Omental fat pad (tissue), 4 donors: ENCODE results near the gene NFX1. TPM values are rescaled to one million over a fixed set of nuclear protein-coding genes. Genes with fewer than 3 reads are reported as not detected.

Experiments used
- ATAC-seq: fragments of 150-250 bp; one replicate; pipeline ENCODE4 v1.9.1; 2016; ENCODE audit warnings: mild to moderate bottlenecking, moderate library complexity; ENCODE audit not compliant: low FRiP score
- DNase-seq: peaks from one replicate; pipeline ENCODE4 v3.0.0-alpha.2; 2019; ENCODE audit warnings: low spot score
- total RNA-seq, 4 donors: library from RNA; depleted of rRNA; stranded (reverse); fragments of >200 nt; gene quantifications; one replicate each; pipeline ENCODE4 v1.1.0, GENCODE V29; 2016
- TF ChIP-seq, protein P1 (sequence below), 3 donors: fragments of 450-650 bp; IDR thresholded peaks; one replicate each; pipeline ENCODE4 v1.5.1; 2016 to 2017; ENCODE audit warnings: antibody characterized with exemption in 3 of 3, mild to moderate bottlenecking in 3 of 3, moderate library complexity in 2 of 3

NFX1 gene
- total RNA-seq, 4 donors from 2014 or later = 31.4 to 37.4 (median 34.9) TPM

DNA sequence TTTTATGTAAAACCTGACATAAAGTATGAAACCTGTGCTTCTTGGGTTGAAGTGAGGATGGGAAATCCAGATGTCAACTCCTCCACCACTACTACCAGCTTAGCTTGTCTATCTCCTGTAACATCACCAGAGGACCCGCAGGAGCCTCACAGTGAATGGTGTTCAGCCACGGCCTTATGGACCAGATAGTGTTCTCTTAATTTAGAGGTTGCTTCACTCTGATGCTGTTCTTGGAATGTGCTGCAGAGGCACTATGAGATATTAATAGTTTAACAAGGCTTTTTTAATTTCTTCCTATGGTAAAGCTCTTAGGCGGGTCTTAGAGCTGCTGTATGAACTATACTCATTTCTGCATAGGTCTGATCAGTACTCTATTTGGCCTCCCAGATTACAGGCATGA, 27.9 kb downstream of the NFX1 start:
- TF ChIP-seq, protein P1, sequence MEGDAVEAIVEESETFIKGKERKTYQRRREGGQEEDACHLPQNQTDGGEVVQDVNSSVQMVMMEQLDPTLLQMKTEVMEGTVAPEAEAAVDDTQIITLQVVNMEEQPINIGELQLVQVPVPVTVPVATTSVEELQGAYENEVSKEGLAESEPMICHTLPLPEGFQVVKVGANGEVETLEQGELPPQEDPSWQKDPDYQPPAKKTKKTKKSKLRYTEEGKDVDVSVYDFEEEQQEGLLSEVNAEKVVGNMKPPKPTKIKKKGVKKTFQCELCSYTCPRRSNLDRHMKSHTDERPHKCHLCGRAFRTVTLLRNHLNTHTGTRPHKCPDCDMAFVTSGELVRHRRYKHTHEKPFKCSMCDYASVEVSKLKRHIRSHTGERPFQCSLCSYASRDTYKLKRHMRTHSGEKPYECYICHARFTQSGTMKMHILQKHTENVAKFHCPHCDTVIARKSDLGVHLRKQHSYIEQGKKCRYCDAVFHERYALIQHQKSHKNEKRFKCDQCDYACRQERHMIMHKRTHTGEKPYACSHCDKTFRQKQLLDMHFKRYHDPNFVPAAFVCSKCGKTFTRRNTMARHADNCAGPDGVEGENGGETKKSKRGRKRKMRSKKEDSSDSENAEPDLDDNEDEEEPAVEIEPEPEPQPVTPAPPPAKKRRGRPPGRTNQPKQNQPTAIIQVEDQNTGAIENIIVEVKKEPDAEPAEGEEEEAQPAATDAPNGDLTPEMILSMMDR (IDR thresholded peaks at IDR 0.05) = no peak
- no peak for ATAC-seq
- no peak for DNase-seq

DNA sequence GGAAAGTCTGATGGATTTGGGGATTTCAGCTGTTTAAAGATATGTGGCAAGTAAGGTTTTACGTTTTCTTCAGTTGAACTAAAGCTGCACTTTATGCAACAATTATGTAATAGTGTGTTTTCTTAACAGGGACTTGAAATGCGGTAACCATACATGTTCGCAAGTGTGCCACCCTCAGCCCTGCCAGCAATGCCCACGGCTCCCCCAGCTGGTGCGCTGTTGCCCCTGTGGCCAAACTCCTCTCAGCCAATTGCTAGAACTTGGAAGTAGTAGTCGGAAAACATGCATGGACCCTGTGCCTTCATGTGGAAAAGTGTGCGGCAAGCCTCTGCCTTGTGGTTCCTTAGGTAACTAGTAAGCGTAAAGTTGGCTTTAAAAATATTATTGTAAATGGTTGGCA, 28.5 kb downstream of the NFX1 start:
- no peak for DNase-seq
- TF ChIP-seq, protein P1 (IDR thresholded peaks at IDR 0.05) = no peak
- ATAC-seq = no peak

DNA sequence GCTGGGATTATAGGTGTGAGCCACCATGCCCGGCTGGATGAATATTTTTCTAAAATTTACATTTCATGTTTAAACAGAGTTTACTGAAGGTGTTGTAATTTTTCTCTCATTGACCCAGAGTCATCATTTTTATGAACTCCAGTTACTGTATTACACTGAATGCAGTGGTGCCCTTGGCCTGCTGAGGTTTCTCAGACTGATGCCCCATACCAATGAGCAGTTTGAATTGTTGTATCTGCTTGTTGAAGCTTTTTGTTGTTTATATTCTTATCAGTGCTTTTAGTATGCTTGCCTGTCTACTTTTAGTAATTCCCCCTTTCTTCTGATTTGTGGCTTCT, 29.9 kb downstream of the NFX1 start:
- TF ChIP-seq, protein P1 (IDR thresholded peaks at IDR 0.05) = no peak
- peak; percentile 62 for ATAC-seq
- no peak for DNase-seq

DNA sequence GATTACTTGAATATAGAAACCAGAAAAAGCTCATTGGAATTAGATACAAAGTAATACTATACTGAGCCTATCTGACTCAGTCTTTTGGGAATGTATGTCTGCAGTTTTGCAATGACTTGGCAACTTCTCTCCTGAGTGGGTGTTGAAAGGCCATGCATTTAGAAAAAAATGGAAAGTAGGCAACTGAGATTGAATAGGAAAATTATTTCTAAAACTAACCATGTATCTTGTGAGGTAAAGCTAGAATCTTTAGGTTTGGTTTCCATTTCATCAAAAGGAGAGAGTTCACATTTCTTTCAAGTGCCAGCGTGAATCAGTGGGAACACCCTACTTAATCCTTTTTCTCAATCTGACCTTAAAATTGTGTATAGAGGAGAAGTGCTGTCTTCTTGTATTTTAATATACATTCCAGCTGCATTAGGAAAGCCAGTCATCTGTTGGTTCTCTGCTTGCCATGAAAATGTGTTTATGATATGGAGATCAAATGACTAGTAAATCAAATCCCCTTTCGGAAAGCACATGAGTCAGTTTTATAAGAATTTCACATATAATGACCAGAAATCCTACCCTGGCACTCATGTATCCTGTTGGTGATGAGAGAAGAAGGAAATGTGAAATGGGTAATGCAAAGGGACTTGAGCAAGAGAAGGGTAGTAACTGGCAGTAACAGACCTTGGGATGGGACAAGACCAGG, 30.4 kb downstream of the NFX1 start:
- ATAC-seq (peak; percentile 90), DNase-seq (no peak)
- TF ChIP-seq, protein P1 (IDR thresholded peaks at IDR 0.05) = no peak

DNA sequence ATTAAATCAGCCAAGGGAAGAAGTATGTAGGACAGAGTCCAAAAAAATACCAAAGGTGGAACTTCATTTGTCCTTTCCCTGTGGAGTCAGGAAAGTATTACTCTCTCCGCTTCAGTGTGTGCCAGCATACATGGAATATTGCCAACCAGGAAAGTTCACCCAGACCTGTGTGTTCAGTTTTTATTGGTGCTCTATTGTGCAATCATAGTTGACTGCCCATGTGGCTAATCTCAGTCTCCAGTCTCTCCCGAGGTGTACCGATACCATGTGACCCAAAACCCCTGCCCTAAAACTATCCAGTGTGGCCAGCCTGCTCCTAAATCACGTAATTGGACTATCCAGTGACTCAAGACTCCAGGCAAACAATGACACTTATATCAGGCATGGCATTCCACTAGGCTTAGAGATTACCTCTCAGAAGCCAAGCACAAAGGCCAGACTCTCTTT, 38.8 kb downstream of the NFX1 start:
- TF ChIP-seq, protein P1 (IDR thresholded peaks at IDR 0.05) = no peak
- no peak for DNase-seq
- ATAC-seq = peak; percentile 94

DNA sequence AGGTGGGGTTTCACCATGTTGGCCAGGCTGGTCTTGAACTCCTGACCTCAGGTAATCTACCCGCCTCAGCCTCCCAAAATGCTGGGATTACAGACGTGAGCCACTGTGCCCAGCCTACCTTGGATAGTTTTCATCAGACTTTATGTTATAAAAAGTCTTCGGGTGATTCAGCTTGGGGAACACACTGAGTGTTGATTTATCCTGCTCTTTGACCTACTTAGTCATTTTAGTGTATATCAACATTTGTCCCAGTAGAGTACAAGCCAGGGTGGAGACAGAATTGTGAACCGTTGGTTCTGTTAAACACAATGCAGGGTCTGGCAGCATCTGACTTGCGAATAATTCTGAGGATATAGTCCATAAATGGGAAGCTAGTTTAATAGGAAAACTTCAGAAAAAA, 39.7 kb downstream of the NFX1 start:
- DNase-seq = no peak
- ATAC-seq = no peak
- TF ChIP-seq, protein P1 (IDR thresholded peaks at IDR 0.05) = no peak

DNA sequence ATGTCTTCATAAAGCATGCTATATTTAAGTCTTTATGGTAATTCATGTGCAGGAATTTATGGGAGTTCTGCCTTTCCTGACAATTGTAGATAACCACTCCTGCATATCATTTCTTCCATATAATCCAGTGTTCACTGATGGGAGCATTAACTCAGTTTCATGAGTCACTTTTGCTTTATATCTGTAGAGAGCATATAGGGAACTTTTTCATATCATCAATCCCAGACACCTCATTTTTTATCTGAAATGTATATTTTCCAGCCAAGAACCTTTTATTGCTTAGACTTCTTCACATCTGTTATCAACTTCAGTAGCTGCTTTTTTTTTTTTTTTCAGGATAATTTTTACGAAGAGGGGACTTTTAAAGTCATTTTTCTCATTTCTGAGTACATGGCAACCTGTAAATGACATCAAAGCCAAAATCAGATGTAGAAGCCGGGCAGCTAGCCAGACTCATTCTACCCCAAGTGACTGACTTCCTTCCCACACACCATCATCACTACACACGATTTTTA, 41.1 kb downstream of the NFX1 start:
- no peak for DNase-seq
- ATAC-seq = no peak
- TF ChIP-seq, protein P1 (IDR thresholded peaks at IDR 0.05) = no peak
